NB4 (cell line): ENCODE results near the gene CD151.
A peak's percentile ranks its signal among the peaks of the same experiment; 100 is the strongest.

Experiments used
- DNase-seq: peaks from one replicate; pipeline ENCODE4 v3.0.0; 2010; ENCODE audit warnings: low read depth
- H3K4me3 ChIP-seq: one replicate; pipeline ENCODE4 v1.5.1; 2011; ENCODE audit warnings: mild to moderate bottlenecking, low read depth, low read length, moderate library complexity
- MYC ChIP-seq: IDR thresholded peaks from 2 replicates; pipeline ENCODE4 v1.6.1; 2011; ENCODE audit warnings: low read depth, low read length
- POLR2A ChIP-seq: IDR thresholded peaks from 2 replicates; pipeline ENCODE4 v1.6.1; 2011; ENCODE audit warnings: mild to moderate bottlenecking; ENCODE audit not compliant: insufficient read length; ENCODE audit errors: extremely low read depth
- TF ChIP-seq, protein P1 (sequence below): IDR thresholded peaks from one replicate; pipeline ENCODE4 v1.5.1; 2012; ENCODE audit warnings: low read depth, low read length
- TF ChIP-seq, protein P2 (sequence below): IDR thresholded peaks from 2 replicates; pipeline ENCODE4 v1.6.1; 2011; ENCODE audit warnings: low read depth, low read length

The CD151 gene

DNA sequence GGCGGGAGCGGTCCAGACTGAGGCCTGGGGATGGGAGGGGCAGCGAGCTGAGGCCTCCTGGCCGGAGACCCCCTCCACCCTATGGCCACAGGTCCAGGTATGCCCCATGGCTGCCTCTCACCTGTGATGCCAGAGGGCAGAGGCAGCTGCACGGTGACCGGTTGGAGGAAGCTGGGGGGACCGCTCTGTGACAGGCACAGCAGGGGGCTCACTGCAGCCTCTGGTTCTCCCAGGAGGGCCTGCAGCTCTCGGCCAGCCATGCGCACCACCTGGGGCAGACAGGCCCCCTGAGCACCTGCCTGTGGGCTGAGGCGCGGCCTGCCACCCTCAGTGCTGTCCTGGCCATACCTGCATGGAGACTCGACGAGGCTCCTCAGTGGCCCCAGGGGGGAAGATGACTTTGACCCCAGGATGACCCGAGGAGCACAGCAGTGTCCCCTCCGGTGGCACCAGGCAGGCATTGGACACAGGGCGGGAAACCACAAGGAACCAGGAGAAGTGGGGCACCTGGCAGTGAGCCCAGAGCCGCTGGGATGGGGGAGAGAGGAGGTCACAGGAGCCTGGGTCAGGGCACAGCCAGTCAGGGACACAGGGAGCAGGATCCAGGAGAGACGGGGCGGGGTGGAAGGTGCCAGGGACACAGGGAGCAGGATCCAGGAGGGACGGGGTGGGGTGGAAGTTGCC, 31.5 kb upstream of the CD151 start:
- no peak overlapping the region for H3K4me3 ChIP-seq
- DNase-seq = no peak
- TF ChIP-seq, protein P1, sequence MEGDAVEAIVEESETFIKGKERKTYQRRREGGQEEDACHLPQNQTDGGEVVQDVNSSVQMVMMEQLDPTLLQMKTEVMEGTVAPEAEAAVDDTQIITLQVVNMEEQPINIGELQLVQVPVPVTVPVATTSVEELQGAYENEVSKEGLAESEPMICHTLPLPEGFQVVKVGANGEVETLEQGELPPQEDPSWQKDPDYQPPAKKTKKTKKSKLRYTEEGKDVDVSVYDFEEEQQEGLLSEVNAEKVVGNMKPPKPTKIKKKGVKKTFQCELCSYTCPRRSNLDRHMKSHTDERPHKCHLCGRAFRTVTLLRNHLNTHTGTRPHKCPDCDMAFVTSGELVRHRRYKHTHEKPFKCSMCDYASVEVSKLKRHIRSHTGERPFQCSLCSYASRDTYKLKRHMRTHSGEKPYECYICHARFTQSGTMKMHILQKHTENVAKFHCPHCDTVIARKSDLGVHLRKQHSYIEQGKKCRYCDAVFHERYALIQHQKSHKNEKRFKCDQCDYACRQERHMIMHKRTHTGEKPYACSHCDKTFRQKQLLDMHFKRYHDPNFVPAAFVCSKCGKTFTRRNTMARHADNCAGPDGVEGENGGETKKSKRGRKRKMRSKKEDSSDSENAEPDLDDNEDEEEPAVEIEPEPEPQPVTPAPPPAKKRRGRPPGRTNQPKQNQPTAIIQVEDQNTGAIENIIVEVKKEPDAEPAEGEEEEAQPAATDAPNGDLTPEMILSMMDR = no peak
- TF ChIP-seq, protein P2, sequence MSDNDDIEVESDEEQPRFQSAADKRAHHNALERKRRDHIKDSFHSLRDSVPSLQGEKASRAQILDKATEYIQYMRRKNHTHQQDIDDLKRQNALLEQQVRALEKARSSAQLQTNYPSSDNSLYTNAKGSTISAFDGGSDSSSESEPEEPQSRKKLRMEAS = no peak
- TF ChIP-seq MYC (no peak), POLR2A (no peak)

DNA sequence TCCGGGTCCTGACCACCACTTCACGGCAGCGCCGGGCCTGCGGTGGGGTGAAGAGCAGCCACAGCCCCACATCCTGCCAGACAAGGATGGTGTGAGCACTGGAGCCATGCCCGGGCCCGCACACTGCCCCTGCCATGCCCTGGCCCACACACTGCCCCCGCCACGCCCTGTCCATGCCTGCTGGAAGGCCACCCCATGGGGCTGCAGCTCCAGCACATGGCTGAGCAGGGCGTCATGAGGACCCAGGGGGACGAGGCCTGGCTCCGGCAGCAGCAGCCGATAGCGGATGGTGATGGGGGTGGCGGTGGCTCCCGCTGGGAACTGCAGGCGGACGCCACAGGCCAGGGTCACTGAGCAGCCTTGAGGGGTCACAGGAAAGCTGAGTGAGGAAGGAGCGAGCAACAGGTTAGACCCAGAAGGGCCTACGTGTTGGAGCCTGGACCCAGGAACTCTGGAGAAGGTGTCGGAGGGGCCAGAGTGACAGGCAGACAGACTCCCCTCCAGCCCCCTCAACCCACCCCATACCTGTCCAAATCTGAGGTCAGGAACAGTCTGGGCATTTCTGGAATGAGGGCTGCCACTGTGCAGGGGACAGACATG, 30.6 kb upstream of the CD151 start:
- no peak overlapping the region for H3K4me3 ChIP-seq
- TF ChIP-seq POLR2A (no peak), MYC (no peak)
- TF ChIP-seq, protein P1 = no peak
- TF ChIP-seq, protein P2 = no peak
- DNase-seq = no peak

DNA sequence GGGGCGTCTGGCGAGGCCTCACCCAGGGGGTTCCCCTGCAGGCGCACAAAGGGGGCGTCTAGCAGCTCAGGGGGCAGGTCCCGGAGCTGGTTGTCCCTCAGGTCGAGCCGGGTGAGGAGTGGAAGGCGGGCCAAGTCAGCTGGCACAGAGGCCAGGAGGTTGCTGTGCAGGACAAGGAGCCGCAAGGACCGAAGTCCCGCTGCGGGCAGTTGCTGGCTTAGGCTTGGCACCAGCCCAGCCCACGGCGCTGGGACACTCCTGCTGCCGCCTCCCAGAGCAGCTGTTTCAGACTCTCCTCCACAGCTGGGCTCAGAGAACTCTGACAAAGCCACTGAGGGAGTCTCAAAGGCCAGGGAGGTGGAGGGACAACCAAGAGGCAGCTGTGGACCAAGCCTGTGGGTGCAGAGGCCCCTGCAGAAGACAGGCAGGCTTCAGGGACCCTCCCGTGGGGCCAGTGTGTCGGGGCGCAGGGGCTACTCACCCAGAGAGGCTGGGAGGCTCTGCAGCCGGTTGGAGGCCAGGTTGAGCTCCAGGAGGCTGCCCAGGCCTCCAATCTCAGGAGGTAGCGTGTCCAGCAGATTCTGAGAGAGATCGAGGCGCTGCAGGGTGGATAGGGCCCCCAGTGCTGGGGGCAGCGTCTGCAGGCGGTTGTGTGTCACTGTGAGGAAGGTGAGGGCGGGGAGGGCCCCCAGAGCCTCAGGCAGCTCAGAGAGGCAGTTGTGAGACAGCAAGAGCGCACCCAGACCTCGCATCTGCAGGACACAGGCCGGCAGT, 29.9 kb upstream of the CD151 start:
- DNase-seq = no peak
- H3K4me3 ChIP-seq = no peak overlapping the region
- no peak for TF ChIP-seq MYC
- TF ChIP-seq, protein P1 = no peak
- TF ChIP-seq POLR2A = no peak
- TF ChIP-seq, protein P2 = no peak

DNA sequence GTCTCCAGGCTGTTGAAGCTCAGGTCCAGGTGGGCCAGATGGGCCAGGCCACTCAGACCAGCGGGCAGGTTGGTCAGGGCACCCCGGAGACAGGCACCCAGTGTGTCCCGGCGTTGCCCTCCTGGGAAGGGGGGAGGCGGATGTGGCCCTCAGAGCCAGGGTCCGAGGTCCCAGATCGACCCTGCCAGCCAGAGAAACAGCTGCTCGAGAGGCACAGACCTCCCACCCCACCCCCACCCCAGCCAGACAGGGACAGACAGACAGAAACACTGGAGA, 29.3 kb upstream of the CD151 start:
- TF ChIP-seq MYC (no peak), POLR2A (no peak)
- TF ChIP-seq, protein P2 = no peak
- TF ChIP-seq, protein P1 = no peak
- H3K4me3 ChIP-seq = no peak overlapping the region
- DNase-seq = no peak

DNA sequence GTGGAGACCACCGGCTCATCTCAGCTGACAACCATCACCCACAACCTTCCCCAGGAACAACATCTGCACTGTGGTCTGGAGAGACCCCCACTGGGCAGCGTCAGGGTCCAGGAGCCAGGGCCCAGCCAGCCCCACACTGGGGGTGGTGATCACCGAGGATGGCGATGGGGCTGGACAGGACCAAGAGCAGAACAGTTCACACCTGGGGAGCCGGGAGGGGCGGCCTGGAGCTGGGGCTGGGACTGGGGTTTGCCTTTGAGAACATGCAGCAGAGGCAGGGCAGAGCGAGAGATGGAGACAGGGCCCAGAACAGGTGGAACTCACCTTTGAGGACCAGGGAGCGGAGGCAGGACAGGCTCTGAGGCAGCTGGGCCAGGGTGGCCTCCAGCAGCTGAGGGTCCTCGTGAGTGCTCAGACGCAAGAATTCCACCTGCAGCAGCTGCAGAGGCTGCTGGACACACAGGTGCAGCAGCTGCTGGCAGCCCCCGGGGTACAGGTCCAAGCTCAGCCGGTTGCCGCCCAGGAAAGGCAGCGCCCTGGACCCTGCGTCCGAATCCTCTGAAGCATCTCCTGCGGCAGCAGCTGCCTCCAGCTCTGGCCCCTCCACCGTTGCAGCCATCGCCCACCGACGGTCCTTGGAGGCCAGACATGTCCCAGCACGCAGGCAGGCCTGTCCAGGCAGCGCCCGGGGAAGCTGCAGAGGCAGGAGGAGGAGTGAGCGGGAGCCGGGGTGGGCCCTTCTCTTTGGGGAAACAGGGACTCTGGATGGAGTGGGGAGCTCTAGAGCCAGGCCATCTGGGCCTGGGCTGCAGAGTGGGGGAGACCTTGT, 28.8 kb upstream of the CD151 start:
- DNase-seq = no peak
- peak overlapping the region; percentile 55 for H3K4me3 ChIP-seq

More for the DNA sequence above, 28.8 kb upstream of the CD151 start:
- no peak for TF ChIP-seq MYC
- TF ChIP-seq, protein P1 = no peak
- TF ChIP-seq, protein P2 = no peak
- TF ChIP-seq POLR2A = no peak
